AG09319 (cell line): Measurements from ENCODE around the gene MAML3.

Experiments used
- DNase-seq: peaks from one replicate; pipeline ENCODE4 v3.0.0-alpha.2; 2010; ENCODE audit warnings: low read depth; ENCODE audit errors: extremely low read depth
- CTCF ChIP-seq: IDR thresholded peaks from 2 replicates; pipeline ENCODE4 v1.5.1; 2011; ENCODE audit warnings: low read depth, mild to moderate bottlenecking, inconsistent platforms, low read length, moderate library complexity

The MAML3 gene

GRCh38 chr4:139857977-139858376, 296.0 kb downstream of the MAML3 start:
- no peak for DNase-seq
- no peak for TF ChIP-seq CTCF

GRCh38 chr4:139857021-139857420, 297.0 kb downstream of the MAML3 start:
- no peak for DNase-seq
- TF ChIP-seq CTCF: no peak

GRCh38 chr4:139854668-139855403, 299.1 kb downstream of the MAML3 start:
- DNase-seq: no peak
- no peak for TF ChIP-seq CTCF

GRCh38 chr4:139853309-139853708, 300.7 kb downstream of the MAML3 start:
- TF ChIP-seq CTCF: no peak
- no peak for DNase-seq

- no peak for DNase-seq
- no peak for TF ChIP-seq CTCF
Measured at GRCh38 chr4:139852612-139853269, 301.2 kb downstream of the MAML3 start.

GRCh38 chr4:139851639-139852038, 302.3 kb downstream of the MAML3 start:
- DNase-seq: no peak
- TF ChIP-seq CTCF: no peak

- DNase-seq: no peak
- no peak for TF ChIP-seq CTCF
Measured at GRCh38 chr4:139851133-139851532, 302.9 kb downstream of the MAML3 start.
